GM18870 (cell line): ENCODE results near the gene PTGR3.

ENCODE experiments used
- ATAC-seq: cut with Tn5 transposase; IDR thresholded peaks from one replicate; pipeline ENCODE4 v1.9.1; 2021; ENCODE audit warnings: moderate library complexity; ENCODE audit not compliant: unreplicated experiment

Gene PTGR3

DNA sequence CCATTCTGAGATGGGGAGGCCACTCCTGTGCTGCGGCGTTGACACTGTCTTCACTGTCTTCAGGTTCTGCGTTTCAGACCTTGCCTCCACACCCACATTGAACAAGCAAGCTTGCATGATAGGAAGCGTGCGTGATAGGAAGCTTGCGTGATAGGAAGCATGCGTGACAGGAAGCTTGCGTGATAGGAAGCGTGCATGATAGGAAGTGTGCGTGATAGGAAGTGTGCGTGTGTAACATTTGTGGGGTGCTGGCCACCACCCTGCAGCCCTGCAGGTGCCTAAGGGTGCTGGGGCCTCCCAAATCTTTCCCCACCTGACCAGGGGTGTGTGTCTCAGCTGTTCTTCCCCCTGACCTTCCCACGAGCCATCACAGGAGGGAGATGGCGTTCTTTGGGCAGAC, 27.0 kb upstream of the PTGR3 start:
- no peak for ATAC-seq

GRCh38 chr18:75234901-75235300, 26.0 kb upstream of the PTGR3 start:
- no peak for ATAC-seq

DNA sequence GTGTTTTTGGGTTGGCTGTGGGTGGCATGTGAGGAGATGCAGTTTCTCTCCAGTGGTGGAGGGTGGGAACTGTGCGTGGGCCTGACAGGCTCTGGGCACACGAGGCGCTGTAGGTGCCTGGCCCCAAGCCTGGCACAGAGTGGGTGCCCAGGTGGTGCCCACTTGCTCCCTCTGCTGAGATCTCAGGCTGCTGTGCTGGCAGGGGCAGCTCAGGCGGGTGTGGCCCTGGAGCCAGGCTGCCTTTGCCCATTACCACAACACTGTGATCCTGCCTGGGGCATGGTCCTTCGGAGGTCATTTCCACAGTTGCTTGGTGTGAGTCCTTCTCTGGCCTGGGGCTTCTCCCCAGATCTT, 22.1 kb upstream of the PTGR3 start:
- ATAC-seq = no peak

DNA sequence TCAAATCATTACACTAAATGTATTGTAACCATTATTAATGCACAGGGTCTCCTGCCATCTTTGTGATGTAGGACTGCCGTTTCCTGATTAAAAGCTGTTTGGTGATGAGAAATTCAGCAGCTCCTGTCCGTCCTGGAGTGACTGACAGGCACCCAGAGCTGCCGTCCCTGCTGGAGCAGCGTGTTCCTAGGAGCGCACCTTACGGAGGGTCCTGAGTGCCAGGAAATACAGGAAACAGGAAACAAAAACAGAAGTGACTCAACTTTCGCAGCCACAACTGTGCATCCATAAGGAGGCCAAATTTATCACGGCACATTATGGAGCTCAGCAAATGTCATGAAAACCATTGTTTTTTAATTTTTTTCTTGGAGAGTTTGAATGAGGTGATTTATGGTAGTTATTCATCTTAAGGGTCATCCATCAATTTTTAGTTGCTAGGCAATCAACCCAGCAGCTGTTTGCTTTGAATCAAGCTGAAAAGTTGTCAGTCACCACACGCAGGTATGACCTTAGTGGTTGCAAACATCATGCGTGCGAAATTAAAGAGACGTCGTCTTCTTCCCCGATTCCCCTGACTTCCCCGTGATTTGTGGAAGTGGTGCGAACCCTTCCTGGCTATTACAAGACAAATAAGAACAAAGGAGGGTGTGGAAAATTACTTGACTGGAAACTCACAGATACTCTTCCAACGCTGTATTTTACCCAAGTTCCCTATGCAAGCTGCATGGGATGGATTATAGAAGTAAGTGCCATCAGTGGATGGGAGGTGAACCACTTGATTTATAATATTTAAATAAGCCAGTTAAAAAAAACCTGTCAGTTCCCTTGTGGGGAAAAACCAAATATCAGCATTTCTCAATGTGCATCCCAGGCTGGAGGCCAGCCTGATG, 21.5 kb upstream of the PTGR3 start:
- no peak for ATAC-seq

GRCh38 chr18:75229437-75229836, 20.5 kb upstream of the PTGR3 start:
- ATAC-seq = no peak

DNA sequence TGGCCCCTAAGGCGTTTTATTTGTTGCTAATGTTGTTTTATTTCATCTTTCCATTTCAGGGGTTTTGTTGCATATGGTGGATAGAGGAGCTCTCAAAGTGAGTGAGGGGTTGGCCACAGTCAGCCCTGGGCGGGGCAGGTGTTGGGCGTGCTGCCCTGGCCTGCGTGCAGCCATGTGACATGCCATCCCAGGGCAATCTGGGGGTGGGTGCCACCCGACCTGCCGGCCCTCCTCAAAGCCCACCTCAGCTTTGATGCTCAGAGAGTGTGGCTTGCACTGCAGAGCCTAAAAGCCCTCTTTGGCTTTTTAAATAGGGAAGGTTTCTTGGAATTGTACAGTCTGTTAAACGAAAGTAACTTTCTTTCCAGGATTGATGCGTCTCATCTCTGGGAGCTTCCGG, 20.0 kb upstream of the PTGR3 start:
- no peak for ATAC-seq

DNA sequence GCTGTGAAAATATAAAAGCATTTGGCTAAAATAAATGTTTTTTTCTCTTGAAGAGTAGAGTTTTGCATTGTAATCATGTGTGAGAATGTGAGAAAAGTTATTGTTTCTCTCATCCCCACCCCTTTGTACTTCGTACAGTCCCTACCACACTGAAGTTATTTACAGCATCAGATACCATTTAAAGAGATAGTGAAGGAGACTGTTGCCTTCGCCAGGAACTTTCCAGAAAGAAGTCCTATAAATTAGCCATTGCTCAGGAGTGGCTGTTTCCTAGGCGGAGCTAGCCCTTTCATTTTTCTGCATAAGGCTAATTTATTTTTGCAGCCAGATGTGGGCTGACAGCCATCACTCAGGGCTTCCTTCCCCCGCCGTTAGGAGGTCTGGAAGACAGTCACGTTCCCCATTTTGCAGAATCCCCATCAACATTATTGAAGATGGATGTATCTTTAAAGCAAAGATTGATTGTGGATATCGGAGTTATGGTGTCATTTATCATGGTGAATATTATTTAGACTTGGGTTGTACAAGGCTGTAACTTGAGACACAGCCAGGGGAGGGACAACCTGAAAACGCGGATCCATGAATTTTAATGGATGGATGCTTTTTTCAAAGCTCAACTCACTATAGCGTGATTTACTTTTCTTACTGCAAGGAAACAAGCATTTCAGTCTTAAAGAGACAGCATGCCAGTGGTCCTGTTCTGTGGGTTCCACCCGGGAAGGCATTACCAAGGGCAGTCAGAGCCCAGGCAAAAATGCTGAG, 18.8 kb upstream of the PTGR3 start:
- ATAC-seq = no peak

GRCh38 chr18:75226956-75227316, 18.0 kb upstream of the PTGR3 start:
- ATAC-seq = no peak

GRCh38 chr18:75226286-75226955, 17.5 kb upstream of the PTGR3 start:
- ATAC-seq = no peak

GRCh38 chr18:75223687-75224347, 14.9 kb upstream of the PTGR3 start:
- ATAC-seq = no peak

GRCh38 chr18:75222407-75222806, 13.5 kb upstream of the PTGR3 start:
- no peak for ATAC-seq

DNA sequence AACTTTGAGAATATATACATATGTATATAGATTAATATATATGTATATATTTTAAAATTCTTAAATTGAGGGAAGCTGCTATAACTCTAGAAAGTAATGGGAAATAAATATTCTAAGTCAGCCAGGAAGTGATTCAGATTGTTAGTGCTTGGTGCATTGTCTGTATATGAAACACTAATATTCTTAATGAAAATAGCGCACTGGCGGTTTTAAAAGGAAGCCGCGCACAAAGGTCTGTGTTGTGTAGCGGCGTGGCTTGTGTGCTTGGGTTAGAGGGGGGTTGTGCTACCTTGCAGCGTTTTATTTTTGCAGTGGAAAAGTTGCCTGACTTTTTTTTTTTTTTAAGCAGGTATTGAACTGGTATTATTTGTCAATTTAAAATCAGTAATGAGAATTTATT, 13.0 kb upstream of the PTGR3 start:
- ATAC-seq = no peak

DNA sequence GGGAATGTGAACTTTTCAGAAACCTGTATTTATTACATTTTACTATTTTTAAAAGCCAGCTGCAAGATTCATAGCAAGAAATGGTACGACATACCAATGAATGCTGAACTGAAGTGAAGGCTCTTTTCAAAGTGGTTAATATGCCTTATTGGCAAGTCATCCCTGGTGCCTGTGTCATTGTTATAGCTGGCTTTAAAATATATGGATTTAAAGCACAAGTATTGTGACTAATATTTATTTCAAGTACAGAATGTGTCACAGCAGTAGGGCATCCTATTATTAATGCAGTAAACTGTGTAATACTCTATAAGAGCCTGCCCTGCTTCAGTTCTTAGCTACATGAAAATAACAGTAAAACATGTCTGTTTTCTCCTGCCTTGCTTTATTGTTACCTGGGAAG, 12.5 kb upstream of the PTGR3 start:
- no peak for ATAC-seq

GRCh38 chr18:75220551-75221355, 11.8 kb upstream of the PTGR3 start:
- ATAC-seq = no peak

DNA sequence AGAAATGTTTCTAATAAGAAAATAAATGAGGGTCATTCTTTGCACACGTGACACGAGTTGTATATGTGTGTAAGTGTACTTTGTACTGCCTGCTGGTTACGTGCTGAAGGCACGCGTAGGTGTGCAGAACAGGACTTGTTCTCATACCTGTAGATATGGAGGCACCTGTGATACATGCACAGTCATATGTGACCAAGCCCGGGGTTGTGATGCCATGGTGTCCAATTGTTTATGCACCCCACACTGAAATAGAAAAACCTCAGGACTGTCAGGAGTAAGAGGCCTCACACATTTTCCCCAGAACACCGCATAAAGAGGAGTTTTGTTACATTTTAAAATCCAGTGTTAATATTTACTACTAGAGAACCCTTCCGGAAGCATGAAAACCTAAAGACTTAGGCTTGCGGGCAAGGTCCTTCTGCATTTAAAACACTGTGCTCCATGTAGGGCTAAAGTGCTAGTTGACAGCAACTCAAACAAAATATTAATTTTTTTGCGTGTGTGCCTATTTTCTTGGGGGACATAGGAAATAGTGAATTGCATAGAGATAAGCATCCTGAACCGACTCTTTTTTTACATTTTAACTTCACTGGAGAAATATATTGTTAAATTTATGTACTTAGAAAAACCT, 10.9 kb upstream of the PTGR3 start:
- ATAC-seq = no peak

- ATAC-seq = no peak
Observed at GRCh38 chr18:75218065-75218923, 9.4 kb upstream of the PTGR3 start.

- ATAC-seq = no peak
Observed at GRCh38 chr18:75216911-75217689, 8.2 kb upstream of the PTGR3 start.

GRCh38 chr18:75216212-75216910, 7.4 kb upstream of the PTGR3 start:
- no peak for ATAC-seq
